GM21447 (cell line): ENCODE data around the gene HLA-DPA1.

Experiments
- ATAC-seq: cut with Tn5 transposase; IDR thresholded peaks from one replicate; pipeline ENCODE4 v1.9.1; 2021; ENCODE audit not compliant: unreplicated experiment

The HLA-DPA1 gene

DNA sequence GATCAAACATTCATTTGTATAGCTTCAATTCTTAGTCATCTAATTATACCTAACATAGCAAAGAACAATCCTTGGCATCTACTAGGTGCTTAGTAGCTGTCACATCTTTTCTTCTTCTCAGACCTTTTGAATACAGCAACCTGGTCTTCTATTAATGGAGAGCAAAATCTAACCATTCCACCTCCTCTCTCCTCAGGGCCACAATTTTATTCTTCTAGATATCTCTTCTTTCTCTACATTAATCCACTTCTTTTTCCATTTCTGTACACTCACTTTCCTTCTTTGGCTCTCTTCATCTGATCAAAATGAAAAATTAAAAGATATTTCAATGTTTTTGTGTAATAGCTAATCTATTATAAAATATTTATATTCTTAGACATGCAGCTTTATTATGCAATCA lies 55.0 kb downstream of the HLA-DPA1 start:
- no peak for ATAC-seq

DNA sequence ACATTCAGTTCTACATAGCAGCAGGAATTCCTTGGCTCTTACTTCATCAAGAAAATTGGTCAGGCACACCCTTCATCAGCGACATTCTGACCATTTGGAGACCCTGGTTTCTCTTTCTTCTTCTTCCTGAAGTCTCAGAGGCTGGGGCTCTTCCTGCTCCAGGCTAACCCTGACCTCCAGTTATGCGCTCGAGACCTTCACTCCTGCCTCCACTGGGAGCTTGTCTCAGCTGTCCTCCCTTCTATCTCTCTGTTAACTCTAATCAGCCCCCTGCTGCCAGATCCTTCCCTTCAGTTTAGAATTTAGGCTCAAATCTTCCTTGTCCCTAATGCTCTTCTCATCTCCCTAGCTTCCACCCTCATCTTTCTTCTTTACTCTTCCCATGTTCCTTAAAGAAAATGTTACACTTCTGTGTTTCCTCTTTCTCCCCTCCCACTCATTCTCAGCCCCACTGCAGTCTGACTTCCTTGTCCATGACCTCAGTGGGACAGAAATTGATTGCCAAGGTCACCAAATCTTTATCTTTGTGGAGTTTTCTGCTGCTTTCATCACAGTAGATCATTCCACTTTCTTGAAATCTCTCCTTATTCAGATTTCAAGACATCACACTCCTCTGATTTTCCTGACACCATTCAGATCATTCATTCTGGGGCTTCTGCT lies 55.6 kb downstream of the HLA-DPA1 start:
- no peak for ATAC-seq

DNA sequence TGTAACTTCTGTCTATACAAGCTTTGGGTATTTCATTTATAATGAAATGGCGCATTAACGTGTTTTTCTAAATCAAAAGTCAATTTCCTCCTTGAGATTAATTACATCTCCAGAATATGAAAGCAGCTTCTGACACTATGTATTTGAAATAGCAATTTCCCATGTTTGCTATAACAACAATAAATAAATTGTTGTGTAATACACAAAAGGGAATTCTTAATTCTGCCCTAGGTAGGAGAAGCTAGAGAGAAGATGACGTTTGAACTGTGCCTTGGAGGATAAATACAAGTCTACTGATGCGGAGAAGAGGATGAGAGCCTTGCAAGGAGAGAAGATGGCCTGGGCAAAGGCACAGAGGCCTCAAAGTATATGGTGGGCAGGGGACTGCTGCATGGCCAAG lies 56.4 kb downstream of the HLA-DPA1 start:
- ATAC-seq, result no peak

- ATAC-seq, result no peak
Measured at GRCh38 chr6:33015798-33016197, 57.7 kb downstream of the HLA-DPA1 start.

GRCh38 chr6:33014841-33015634 lies 58.4 kb downstream of the HLA-DPA1 start:
- no peak for ATAC-seq
